Fibroblast of lung (primary cell): ENCODE results near the gene TMEM121. TPM values are rescaled to one million over a fixed set of nuclear protein-coding genes. Genes with fewer than 3 reads are reported as not detected.

Experiments
- DNase-seq, 2 donors: peaks; one replicate each; pipeline versions ENCODE4 v3.0.0 to v3.0.0-alpha.2; 2010; ENCODE audit warnings: low read depth in 2 of 2
- H2AFZ ChIP-seq: 2 replicates; pipeline ENCODE4 v1.5.1; 2012; ENCODE audit warnings: low read length, control low read depth, inconsistent platforms
- H3K27ac ChIP-seq: 2 replicates; pipeline ENCODE4 v1.5.1; 2011; ENCODE audit warnings: low read length, control low read depth; ENCODE audit not compliant: insufficient read depth
- H3K27me3 ChIP-seq: 2 replicates; pipeline ENCODE4 v1.5.1; 2011; ENCODE audit warnings: mild to moderate bottlenecking, low read length; ENCODE audit not compliant: control insufficient read depth, insufficient read depth
- H3K36me3 ChIP-seq: 2 replicates; pipeline ENCODE4 v1.5.1; 2011; ENCODE audit warnings: low read length; ENCODE audit not compliant: control insufficient read depth, insufficient read depth
- H3K4me1 ChIP-seq: 2 replicates; pipeline ENCODE4 v1.5.1; 2011; ENCODE audit warnings: low read length; ENCODE audit not compliant: control insufficient read depth, insufficient read depth; ENCODE audit errors: extremely low read depth
- H3K4me2 ChIP-seq: 2 replicates; pipeline ENCODE4 v1.5.1; 2011; ENCODE audit warnings: low read length, control low read depth; ENCODE audit not compliant: insufficient read depth; ENCODE audit errors: extremely low read depth
- H3K4me3 ChIP-seq, 4 experiments: fragments of 200-600 bp in 1 of 4; sonication (generic) in 1 of 4; replicated peaks in 1 of 4; 2 replicates each; pipeline ENCODE4 v1.5.1; 2011 to 2016; ENCODE audit warnings: low read length in 4 of 4, low read depth in 3 of 4, mild to moderate bottlenecking in 3 of 4, control low read depth in 2 of 4, inconsistent platforms in 1 of 4, mixed read lengths in 1 of 4; ENCODE audit not compliant: insufficient read depth in 1 of 4; ENCODE audit errors: control extremely low read depth in 1 of 4
- H3K79me2 ChIP-seq: 2 replicates; pipeline ENCODE4 v1.5.1; 2012; ENCODE audit warnings: mild to moderate bottlenecking, low read length, inconsistent platforms; ENCODE audit not compliant: control insufficient read depth, insufficient read depth
- H3K9ac ChIP-seq: 2 replicates; pipeline ENCODE4 v1.5.1; 2011; ENCODE audit warnings: mild to moderate bottlenecking, low read length, control low read depth; ENCODE audit not compliant: insufficient read depth
- H3K9me3 ChIP-seq: 2 replicates; pipeline ENCODE4 v1.5.1; 2012; ENCODE audit warnings: low read depth, low read length; ENCODE audit not compliant: control insufficient read depth, insufficient read depth
- H4K20me1 ChIP-seq: 2 replicates; pipeline ENCODE4 v1.5.1; 2011; ENCODE audit warnings: low read length; ENCODE audit not compliant: control insufficient read depth, insufficient read depth; ENCODE audit errors: extremely low read depth
- CTCF ChIP-seq, 2 donors: IDR thresholded peaks in 1 of 2; conservative IDR thresholded peaks in 1 of 2; 1 replicate in 1 of 2; 2 replicates in 1 of 2; pipeline ENCODE4 v1.5.1; 2011 to 2012; ENCODE audit warnings: low read length in 2 of 2, control low read depth in 1 of 2, inconsistent platforms in 1 of 2, low read depth in 1 of 2, mild to moderate bottlenecking in 1 of 2
- EZH2 ChIP-seq: IDR thresholded peaks from 2 replicates; pipeline ENCODE4 v1.5.1; 2012; ENCODE audit warnings: low read length, control low read depth, mild to moderate bottlenecking; ENCODE audit errors: missing control alignments
- polyA plus RNA-seq, 2 donors: library from polyadenylated mRNA; depleted of rRNA in 1 of 2; stranded (reverse) in 1 of 2; unstranded in 1 of 2; fragments of >200 nt; gene quantifications; 2 replicates each; pipeline ENCODE4 v1.2.1, GENCODE V29; 2011 to 2012; ENCODE audit warnings: missing spikeins in 1 of 2
- total RNA-seq: library from RNA; depleted of rRNA; stranded (reverse); fragments of >200 nt; gene quantifications from 2 replicates; pipeline ENCODE4 v1.2.1, GENCODE V29; 2014

Gene TMEM121
- total and polyA plus RNA-seq, 2 donors (not counting 1 experiment from before 2014, with no cell fraction given), result 0.30 to 5.1 TPM

GRCh38 chr14:105532735-105533141, 6.4 kb downstream of the TMEM121 start:
- no peaks in the 10 kb centered on the region for H3K4me1 ChIP-seq
- H3K9me3 ChIP-seq, result no peaks in the 10 kb centered on the region
- DNase-seq, result peak; percentile 7 to 12
- peaks cover 2% of the 10 kb centered on the region for H3K27me3 ChIP-seq
- H3K4me3 ChIP-seq, result no peak overlapping the region
- no peaks in the 10 kb centered on the region for H3K79me2 ChIP-seq
- no peak overlapping the region for H2AFZ ChIP-seq
- no peak overlapping the region for H3K9ac ChIP-seq
- TF ChIP-seq EZH2 (no peak), CTCF (conservative IDR thresholded peaks at IDR 0.05 in 1 of 2, IDR thresholded peaks at IDR 0.05 in 1 of 2; ENCODE audit: low read depth in 1 of 2, low read length in 2 of 2) (peak; percentile 25 to 48)
- no peak overlapping the region for H3K27ac ChIP-seq
- H3K4me2 ChIP-seq, result no peak overlapping the region
- no peaks in the 10 kb centered on the region for H3K36me3 ChIP-seq
- H4K20me1 ChIP-seq, result no peaks in the 10 kb centered on the region

GRCh38 chr14:105533391-105533790, 7.0 kb downstream of the TMEM121 start:
- DNase-seq, result no peak
- H3K79me2 ChIP-seq, result no peaks in the 10 kb centered on the region
- H3K36me3 ChIP-seq, result no peaks in the 10 kb centered on the region
- no peaks in the 10 kb centered on the region for H3K9me3 ChIP-seq
- no peaks in the 10 kb centered on the region for H3K4me1 ChIP-seq
- no peak for TF ChIP-seq EZH2
- TF ChIP-seq CTCF (conservative IDR thresholded peaks at IDR 0.05 in 1 of 2, IDR thresholded peaks at IDR 0.05 in 1 of 2; ENCODE audit: low read depth in 1 of 2, low read length in 2 of 2), result no peak
- peaks cover 2% of the 10 kb centered on the region for H3K27me3 ChIP-seq
- no peaks in the 10 kb centered on the region for H4K20me1 ChIP-seq
- H3K27ac ChIP-seq, result no peak overlapping the region
- H3K9ac ChIP-seq, result no peak overlapping the region
- no peak overlapping the region for H2AFZ ChIP-seq
- H3K4me3 ChIP-seq, result no peak overlapping the region
- no peak overlapping the region for H3K4me2 ChIP-seq

- Histone ChIP-seq H3K9me3 (no peaks in the 10 kb centered on the region), H3K4me3 (no peak overlapping the region), H2AFZ (no peak overlapping the region), H3K4me2 (no peak overlapping the region), H3K9ac (no peak overlapping the region), H3K27me3 (peaks cover 2% of the 10 kb centered on the region), H4K20me1 (no peaks in the 10 kb centered on the region), H3K4me1 (no peaks in the 10 kb centered on the region), H3K79me2 (no peaks in the 10 kb centered on the region), H3K36me3 (no peaks in the 10 kb centered on the region), H3K27ac (no peak overlapping the region)
- DNase-seq, result no peak
- TF ChIP-seq CTCF (conservative IDR thresholded peaks at IDR 0.05 in 1 of 2, IDR thresholded peaks at IDR 0.05 in 1 of 2; ENCODE audit: low read depth in 1 of 2, low read length in 2 of 2) (no peak), EZH2 (no peak)
Observed at GRCh38 chr14:105533811-105534498, 7.6 kb downstream of the TMEM121 start.
